ENCODE measurements around the gene NFILZ.
"Not testable (repeated sequence)": the region's sequence is repeated elsewhere in the genome, so short reads cannot be mapped to it uniquely, and the experiment has no call there.

NFILZ gene

DNA sequence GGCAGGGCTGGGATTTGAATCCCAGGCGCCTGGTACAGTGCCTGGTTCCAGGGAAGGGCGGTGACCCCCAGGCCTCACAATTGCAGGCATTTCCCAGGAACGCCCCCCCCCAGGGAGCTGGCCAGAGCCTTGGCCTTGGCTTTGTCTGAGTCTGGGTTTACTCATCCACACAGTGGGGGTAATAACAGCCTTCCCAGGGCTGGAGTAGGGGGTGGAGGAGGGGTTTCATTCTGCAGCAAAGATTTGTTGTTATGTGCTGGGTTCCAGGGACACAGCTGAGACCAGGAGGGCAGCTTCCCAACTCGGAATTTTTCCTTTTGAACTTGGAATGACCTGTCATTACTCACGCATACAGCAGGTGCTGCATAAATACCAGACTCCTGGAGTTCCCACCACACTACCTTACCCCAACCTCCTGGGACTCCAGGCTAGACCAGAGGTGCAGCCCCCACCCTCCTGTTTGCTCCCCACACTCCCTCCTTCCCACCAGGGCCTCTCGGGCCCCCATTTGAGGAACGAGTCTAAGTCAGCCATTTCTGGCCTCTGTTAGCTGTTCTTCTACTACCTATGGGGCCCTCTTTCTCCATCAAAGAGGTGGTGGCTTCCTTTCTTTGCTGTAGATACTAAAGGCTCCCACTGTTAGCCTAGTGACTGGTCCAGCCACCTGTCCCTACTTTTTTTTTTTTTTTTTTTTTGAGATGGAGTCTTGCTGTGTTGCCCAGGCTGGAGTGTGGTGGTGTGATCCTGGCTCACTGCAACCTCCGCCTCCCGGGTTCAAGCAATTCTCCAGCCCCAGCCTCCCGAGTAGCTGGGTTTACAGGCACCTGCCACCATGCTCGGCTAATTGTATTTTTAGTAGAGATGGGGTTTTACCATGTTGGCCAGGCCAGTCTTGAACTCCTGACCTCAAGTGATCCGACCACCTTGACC, 18.3 kb upstream of the NFILZ start:
- DNase-seq: no peak

DNA sequence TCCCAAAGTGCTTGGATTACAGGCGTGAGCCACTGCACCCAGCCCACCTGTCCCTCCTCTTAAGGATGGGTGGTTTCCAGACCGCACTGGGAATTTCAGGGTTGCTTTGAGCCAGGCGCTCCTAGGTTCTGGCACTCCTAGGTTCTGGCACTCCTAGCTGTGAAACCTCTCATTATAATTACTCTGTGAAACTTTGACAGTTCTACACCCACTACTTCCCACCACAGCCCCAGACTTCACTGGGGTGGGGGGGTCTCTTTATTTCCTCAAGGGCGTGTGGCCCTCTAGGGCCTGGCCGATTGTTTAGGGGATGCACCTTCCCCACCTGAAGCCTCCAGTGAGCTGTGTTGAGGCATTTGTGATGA, 17.6 kb upstream of the NFILZ start:
- no peak for DNase-seq

DNA sequence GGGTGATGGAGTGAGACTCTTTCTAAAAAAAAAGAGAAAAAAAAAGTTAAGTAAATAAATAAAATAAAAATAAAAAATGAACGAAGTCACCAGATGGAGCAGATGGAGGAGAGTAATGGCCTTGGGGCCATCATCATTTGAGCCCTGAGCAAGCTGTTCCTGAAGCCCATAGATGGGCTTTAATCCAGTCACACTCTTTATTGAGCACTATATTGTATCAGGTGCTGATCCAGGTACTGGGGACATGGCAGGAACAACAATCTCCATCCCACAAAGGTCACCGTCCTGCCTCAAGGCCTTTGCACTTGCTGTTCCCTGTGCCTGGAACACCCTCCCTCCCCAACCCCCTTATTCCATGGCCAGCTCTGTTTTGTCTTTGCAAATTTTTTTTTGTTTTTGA, 16.0 kb upstream of the NFILZ start:
- no peak for DNase-seq

DNA sequence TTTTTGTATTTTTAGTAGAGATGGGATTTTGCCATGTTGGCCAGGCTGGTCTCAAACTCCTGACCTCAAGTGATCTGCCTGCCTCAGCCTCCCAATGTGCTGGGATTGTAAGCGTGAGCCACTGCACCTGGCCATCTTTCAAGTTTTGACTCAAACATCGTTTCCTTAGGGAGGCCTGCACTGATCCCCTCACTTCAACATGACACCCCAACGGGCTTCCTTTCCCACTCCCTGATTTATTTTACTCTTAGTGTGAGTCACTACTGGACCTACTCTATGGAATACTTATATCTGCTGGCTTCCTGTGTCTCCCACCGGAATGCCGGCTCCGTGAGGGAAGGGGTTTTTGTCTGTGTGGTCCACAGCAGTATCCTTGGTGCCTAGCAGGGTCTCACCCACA, 15.4 kb upstream of the NFILZ start:
- no peak for DNase-seq

- DNase-seq: no peak
Observed at GRCh38 chr19:8615813-8616596, 14.4 kb upstream of the NFILZ start.

DNA sequence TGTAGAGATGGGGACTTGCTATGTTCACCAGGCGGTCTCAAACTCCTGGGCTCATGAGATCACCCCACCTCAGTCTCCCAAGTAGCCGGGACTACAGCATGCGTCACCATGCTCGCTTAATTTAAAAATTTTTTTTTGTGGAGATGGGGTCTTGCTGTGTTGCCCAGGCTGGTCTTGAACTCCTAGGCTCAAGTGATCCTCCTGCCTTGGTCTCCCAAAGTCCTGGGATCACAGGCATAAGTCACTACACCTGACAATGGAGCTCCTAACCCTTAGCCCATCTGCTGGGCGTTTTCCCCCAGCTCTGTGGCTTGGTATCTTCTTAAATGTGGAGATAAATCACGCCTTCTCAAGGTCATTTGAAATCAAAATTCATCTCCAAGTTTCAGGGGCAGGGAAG, 13.6 kb upstream of the NFILZ start:
- DNase-seq: no peak

DNA sequence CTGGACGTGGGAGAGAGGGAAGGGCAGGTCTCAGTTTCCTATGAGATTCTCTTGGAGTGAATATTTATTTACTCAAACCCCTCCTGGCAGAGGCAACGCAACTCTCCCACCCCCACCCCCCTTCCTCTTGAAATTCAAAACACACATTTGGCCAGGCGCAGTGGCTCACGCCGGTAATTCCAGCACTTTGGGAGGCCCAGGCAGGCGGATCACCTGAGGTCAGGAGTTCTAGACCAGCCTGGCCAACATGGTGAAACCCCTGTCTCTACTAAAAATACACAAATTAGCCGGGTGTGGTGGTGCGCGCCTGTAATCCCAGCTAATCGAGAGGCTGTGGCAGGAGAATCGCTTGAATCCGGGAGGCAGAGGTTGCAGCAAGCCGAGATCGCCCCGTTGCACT, 13.1 kb upstream of the NFILZ start:
- not testable (repeated sequence) for DNase-seq

DNA sequence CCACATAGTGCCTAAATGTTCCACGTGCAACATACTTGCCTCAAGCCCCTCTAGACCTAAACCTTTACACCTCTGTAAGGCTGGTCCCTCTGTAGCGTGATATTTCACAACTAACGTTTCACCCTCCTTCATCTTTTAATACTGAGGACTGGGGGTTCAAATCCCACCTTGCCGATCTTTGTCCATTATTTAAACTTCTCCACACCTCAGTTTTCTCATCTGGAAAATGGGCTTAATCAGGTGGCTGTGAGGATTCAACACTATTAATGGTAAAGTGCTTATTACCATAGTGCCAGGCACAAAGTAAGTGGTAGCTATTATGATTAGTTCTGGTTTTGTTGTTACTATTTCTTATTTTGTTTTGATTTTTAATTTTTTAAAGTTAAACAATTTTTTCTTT, 12.4 kb upstream of the NFILZ start:
- no peak for DNase-seq

DNA sequence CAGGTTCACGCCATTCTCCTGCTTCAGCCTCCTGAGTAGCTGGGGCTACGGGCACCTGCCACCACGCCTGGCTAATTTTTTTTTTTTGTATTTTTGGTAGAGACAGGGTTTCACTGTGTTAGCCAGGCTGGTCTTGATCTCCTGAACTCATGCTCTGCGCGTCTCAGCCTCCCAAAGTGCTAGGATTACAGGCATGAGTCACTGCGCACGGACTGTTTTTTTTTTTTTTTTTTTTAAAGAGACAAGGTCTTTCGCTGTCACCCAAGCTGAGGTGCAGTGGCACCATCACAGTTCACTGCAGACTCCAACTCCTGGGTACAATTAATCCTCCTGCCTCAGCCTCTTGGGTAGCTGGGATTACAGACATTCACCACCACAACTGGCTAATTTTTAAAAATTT, 11.7 kb upstream of the NFILZ start:
- DNase-seq: no peak

DNA sequence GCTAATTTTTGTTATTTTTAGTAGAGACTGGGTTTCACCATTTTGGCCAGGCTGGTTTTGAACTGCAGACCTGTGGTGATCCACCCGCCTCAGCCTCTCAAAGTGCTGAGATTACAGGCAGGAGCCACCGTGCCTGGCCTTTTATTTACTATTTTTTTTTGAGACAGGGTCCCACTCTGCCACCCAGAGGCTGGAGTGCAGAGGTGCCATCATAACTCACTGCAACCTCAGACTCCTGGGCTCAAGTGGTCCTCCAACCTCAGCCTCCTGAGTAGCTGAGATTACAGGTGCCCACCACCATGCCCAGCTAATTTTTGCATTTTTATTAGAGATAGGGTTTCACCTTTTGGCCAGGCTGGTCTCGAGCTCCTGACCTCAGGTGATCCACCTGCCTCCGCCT, 7.5 kb upstream of the NFILZ start:
- DNase-seq: not testable (repeated sequence)

- no peak for DNase-seq
Observed at GRCh38 chr19:8626842-8627241, 3.6 kb upstream of the NFILZ start.

GRCh38 chr19:8629184-8629583, 1.2 kb upstream of the NFILZ start:
- no peak for DNase-seq

DNA sequence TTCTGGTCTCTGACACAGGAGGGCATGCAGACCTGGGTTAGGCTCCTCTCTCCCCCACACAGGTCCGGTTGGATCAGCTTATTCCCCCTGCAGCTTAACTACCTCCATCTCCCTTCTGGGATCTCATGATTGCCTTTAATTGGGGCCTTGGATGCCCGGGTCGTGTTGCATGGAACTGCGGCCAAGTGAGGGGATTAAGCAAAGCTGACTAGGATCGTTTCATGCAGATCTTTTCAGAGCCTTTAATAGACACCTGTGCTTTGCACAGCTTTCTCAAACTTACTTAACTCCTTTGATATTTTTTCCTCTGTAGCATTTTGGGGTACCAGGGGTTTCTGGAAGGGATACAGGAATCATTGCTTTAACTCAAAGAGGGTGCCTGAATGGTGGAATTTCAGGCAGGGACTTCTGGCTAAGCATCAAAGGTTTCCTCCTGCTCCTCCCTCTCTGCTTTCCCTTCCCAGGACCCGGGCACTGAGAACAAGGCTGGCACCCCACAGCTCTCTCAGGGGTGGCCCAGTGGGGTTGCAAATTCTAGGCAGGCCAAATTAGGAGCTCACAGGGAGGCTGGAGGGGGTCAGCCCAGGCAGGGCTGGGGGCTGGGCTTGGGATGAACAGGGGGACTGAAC, 477 bp downstream of the NFILZ start:
- DNase-seq: no peak

GRCh38 chr19:8631425-8631819, 989 bp downstream of the NFILZ start:
- no peak for DNase-seq

GRCh38 chr19:8635422-8635821, 5.0 kb downstream of the NFILZ start:
- no peak for DNase-seq

GRCh38 chr19:8637070-8637469, 6.6 kb downstream of the NFILZ start:
- not testable (repeated sequence) for DNase-seq

DNA sequence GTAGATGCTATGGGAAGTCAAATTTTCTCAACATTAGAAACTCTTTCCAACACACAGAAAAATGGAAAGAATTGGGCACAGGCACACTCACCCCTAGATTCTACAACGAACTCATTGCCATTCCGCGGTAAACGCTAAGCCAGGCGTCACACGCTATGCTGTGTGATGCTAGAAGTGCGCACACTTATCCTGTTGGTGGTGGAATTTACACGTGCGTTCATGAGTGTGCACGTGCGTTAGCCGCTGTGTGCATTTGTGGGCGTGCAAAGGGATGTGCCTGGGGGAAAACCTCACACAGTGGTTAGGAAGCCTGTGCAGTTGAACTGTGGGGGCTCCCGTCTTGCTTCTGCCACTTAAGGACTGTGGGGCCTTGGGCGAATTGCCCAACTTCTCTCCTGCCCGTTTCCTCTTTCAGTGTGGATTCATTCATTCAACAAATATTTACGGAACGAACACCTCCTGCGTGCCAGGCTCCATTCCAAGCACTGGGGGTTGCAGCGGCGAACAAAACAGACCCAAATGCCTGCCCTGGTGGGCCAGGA, 7.7 kb downstream of the NFILZ start:
- DNase-seq: peak; percentile 50

- no peak for DNase-seq
Observed at GRCh38 chr19:8639821-8640401, 9.5 kb downstream of the NFILZ start.

- no peak for DNase-seq
Observed at GRCh38 chr19:8640402-8641004, 10.1 kb downstream of the NFILZ start.

GRCh38 chr19:8641221-8641907, 10.9 kb downstream of the NFILZ start:
- no peak for DNase-seq

- DNase-seq: no peak
Observed at GRCh38 chr19:8641908-8642547, 11.6 kb downstream of the NFILZ start.
